Kidney epithelial cell (primary cell): ENCODE results near the gene SPAG16. TPM values are rescaled to one million over a fixed set of nuclear protein-coding genes. Genes with fewer than 3 reads are reported as not detected.

Experiments used
- DNase-seq: peaks from one replicate; pipeline ENCODE4 v3.0.0-alpha.2; 2010; ENCODE audit warnings: low read depth
- H3K27me3 ChIP-seq: 2 replicates; pipeline ENCODE4 v1.6.0; 2011; ENCODE audit warnings: low read length; ENCODE audit not compliant: control insufficient read depth, insufficient read depth
- H3K36me3 ChIP-seq: 2 replicates; pipeline ENCODE4 v1.5.1; 2011; ENCODE audit warnings: low read length; ENCODE audit not compliant: control insufficient read depth, insufficient read depth
- H3K4me3 ChIP-seq: 2 replicates; pipeline ENCODE4 v1.5.1; 2011; ENCODE audit warnings: low read depth, mild to moderate bottlenecking, control low read depth, low read length
- total RNA-seq: library from RNA; depleted of rRNA; stranded (reverse); fragments of >200 nt; gene quantifications from 2 replicates; pipeline ENCODE4 v1.2.3, GENCODE V29; 2015
- TF ChIP-seq, protein P1 (sequence below): IDR thresholded peaks from 2 replicates; pipeline ENCODE4 v1.5.1; 2011; ENCODE audit warnings: mild to moderate bottlenecking, moderate library complexity, low read length, control low read depth, inconsistent platforms; ENCODE audit not compliant: insufficient read depth, poor library complexity, severe bottlenecking

Gene SPAG16
- total RNA-seq, 1 donor from 2014 or later = 16.1 TPM

DNA sequence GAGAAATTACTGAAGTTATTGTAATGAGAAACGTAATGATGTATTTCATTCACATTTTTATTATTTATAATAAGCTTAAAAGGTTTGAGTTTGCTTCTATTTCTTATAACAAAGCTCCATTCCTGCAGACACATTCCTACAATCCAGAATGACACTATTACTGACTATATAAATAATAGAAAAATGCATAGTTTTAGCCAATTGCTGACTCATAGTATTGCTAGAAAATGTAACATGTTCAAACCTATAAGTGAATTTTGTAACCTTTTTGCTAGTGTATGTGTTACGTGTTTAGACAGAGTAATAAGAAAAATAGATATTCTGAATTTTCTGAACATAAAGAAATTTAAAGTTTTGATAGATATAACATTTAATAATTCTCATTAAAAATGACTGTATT, 1117.3 kb downstream of the SPAG16 start:
- DNase-seq = no peak
- Histone ChIP-seq H3K36me3 (no peaks in the 10 kb centered on the region), H3K27me3 (no peaks in the 10 kb centered on the region), H3K4me3 (no peak overlapping the region)
- TF ChIP-seq, protein P1, sequence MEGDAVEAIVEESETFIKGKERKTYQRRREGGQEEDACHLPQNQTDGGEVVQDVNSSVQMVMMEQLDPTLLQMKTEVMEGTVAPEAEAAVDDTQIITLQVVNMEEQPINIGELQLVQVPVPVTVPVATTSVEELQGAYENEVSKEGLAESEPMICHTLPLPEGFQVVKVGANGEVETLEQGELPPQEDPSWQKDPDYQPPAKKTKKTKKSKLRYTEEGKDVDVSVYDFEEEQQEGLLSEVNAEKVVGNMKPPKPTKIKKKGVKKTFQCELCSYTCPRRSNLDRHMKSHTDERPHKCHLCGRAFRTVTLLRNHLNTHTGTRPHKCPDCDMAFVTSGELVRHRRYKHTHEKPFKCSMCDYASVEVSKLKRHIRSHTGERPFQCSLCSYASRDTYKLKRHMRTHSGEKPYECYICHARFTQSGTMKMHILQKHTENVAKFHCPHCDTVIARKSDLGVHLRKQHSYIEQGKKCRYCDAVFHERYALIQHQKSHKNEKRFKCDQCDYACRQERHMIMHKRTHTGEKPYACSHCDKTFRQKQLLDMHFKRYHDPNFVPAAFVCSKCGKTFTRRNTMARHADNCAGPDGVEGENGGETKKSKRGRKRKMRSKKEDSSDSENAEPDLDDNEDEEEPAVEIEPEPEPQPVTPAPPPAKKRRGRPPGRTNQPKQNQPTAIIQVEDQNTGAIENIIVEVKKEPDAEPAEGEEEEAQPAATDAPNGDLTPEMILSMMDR = no peak

DNA sequence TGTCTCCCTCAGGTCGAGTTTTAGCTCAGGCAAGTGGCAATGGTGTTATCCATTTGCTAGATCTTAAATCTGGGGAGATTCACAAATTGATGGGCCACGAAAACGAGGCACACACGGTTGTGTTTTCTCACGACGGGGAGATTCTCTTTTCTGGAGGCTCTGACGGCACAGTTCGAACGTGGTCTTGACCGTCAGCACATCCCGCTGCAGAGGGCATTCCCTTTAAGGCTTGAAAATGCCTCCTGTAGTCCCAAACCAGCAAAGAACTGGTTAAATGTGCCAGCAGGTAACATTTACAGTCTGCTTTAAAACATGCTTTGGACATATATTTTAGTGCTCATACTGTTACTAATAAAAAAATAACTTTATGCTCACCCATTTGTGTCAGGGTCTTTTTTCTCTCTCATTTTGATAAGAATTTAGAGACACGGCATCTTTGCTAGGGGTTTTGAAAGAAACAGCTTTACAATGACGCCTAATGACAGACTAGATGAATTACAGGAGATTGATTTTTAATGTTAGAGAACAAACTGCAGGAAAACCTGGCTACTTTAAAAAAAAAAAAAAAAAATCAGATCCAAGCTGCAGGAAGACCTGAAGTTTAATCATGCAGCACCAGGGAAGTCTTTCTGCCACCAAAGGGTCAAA, 1126.0 kb downstream of the SPAG16 start:
- DNase-seq = no peak
- Histone ChIP-seq H3K27me3 (peaks cover 2% of the 10 kb centered on the region), H3K36me3 (no peaks in the 10 kb centered on the region), H3K4me3 (no peak overlapping the region)
- TF ChIP-seq, protein P1 = no peak

GRCh38 chr2:214410918-214411554, 1126.8 kb downstream of the SPAG16 start, which contains the start of gene VWC2L:
Gene VWC2L, plus strand, starts transcription at chr2:214411054. Its CDS starts 3,140 bp downstream, at chr2:214414194.
- DNase-seq = peak; percentile 48
- TF ChIP-seq, protein P1 = no peak

DNA sequence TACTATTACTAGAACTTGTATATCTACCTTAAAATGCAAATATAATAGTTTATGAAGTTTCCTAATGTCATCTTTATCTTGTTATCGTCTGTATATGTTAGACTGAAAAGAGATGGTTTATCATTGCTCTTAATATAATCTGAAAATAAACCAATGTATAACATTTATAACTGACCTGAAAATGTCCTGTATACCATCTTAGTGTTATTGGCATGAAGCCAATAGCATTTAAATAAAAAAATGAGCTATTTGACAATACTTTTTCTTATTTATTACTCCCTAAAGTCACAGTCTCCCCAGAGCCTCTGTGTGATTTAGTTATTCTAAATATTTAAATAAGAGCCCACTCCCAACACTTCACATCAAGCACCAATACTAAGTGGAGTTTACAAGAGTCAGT, 1128.4 kb downstream of the SPAG16 start:
- peaks cover 2% of the 10 kb centered on the region for H3K27me3 ChIP-seq
- TF ChIP-seq, protein P1 = no peak
- no peak for DNase-seq

More at GRCh38 chr2:214410918-214411554, 1126.8 kb downstream of the SPAG16 start, which contains the start of gene VWC2L:
- Histone ChIP-seq H3K4me3 (no peak within 1 kb of the TSS), H3K36me3 (no peaks in the 10 kb centered on the region), H3K27me3 (peaks cover 2% of the 10 kb centered on the region)

DNA sequence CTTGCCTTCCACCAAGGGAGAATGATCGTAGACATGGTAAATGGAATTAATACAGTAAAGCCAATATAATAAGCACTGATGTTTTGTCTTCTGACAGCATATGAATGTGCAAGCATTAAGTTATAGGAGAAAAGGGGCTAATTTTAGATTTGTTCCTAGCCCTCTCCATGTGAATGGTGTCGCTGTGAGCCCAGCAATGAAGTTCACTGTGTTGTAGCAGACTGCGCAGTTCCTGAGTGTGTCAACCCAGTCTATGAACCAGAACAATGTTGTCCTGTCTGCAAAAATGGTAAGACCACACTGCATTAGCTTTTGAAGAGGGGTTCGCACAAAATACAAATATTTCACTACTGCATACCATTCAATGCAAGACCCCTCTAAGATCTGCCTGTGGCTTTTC, 1152.2 kb downstream of the SPAG16 start:
- no peaks in the 10 kb centered on the region for H3K27me3 ChIP-seq
- DNase-seq = no peak
- TF ChIP-seq, protein P1 = no peak
- H3K36me3 ChIP-seq = no peaks in the 10 kb centered on the region
- H3K4me3 ChIP-seq = no peak overlapping the region

More for the DNA sequence above, 1128.4 kb downstream of the SPAG16 start:
- Histone ChIP-seq H3K4me3 (no peak overlapping the region), H3K36me3 (no peaks in the 10 kb centered on the region)
